Measurements from ENCODE around the gene GPATCH1. TPM values are rescaled to one million over a fixed set of nuclear protein-coding genes. Genes with fewer than 3 reads are reported as not detected.

GPATCH1 gene
- total and polyA plus RNA-seq, 10 of the 15 experiments (the other 5 are each of a cell fraction or from before 2014, with no cell fraction given): 4.5 to 9.6 (median 7.2) TPM

GRCh38 chr19:33108161-33108560, 27.2 kb downstream of the GPATCH1 start:
- intact Hi-C loops (cut with micrococcal nuclease; ENCODE audit: unreplicated experiment) (no loop called here), in situ Hi-C loops (cut with MboI) (no loop called here)
- FAIRE-seq (no peak), DNase-seq (ENCODE audit: low read depth, low spot score) (no peak), ATAC-seq (no peak)
- no peak overlapping the region for H3K9ac ChIP-seq (ENCODE audit: control insufficient read depth, insufficient read depth, low read length)
- ChIA-PET SMC1A (ENCODE audit: uncharacterized antibody, unreplicated experiment) (no interaction called here), POLR2A (no interaction called here), RAD21 (ENCODE audit: unreplicated experiment) (no interaction called here), CTCF (no interaction called here)
- TF ChIP-seq CREB1 (IDR thresholded peaks at IDR 0.05; ENCODE audit: low read depth) (no peak), SRF (IDR thresholded peaks at IDR 0.05; ENCODE audit: low read depth in 2 of 2, low read length in 2 of 2) (no peak), NR2F1 (conservative IDR thresholded peaks at IDR 0.05) (no peak), ZBTB33 (IDR thresholded peaks at IDR 0.05) (no peak), TAF1 (IDR thresholded peaks at IDR 0.05; ENCODE audit: borderline replicate concordance, low read depth, low read length) (no peak), SP1 (IDR thresholded peaks at IDR 0.05; ENCODE audit: low read depth, low read length) (no peak), GABPA (IDR thresholded peaks at IDR 0.05; ENCODE audit: low read depth) (no peak), ELK1 (IDR thresholded peaks at IDR 0.05; ENCODE audit: low read depth, low read length) (no peak)
- no peak overlapping the region for H3K4me2 ChIP-seq (ENCODE audit: control insufficient read depth, insufficient read depth)
- H4K20me1 ChIP-seq (ENCODE audit: control insufficient read depth, insufficient read depth): no peaks in the 10 kb centered on the region
- H2AFZ ChIP-seq (ENCODE audit: control insufficient read depth, low read depth, low read length): no peak overlapping the region
- peaks cover 4 to 13% of the 10 kb centered on the region in 2 experiments for H3K36me3 ChIP-seq (ENCODE audit: control insufficient read depth in 2 of 2, insufficient read depth in 2 of 2, low read length in 1 of 2)
- WGBS (ENCODE audit: insufficient coverage, insufficient replicate concordance, low lambda C conversion rate, missing lambda C conversion rate): 88% methylated on average over 10 of the region's 10 CpGs
- H3K9me3 ChIP-seq (replicated peaks; ENCODE audit: control insufficient read depth, insufficient read depth, low read length): no peaks in the 10 kb centered on the region
- no peak overlapping the region for H3K27ac ChIP-seq (ENCODE audit: control insufficient read depth, insufficient read depth)
- no peaks in the 10 kb centered on the region for H3K27me3 ChIP-seq (replicated peaks in 1 of 2; ENCODE audit: control insufficient read depth in 2 of 2, insufficient read depth in 2 of 2, low read length in 1 of 2)
- H3K4me3 ChIP-seq: no peak overlapping the region
- no peaks in the 10 kb centered on the region for H3K4me1 ChIP-seq (ENCODE audit: control insufficient read depth, insufficient read depth, low read length)
- H3K79me2 ChIP-seq (ENCODE audit: control insufficient read depth, insufficient read depth, low read length): no peaks in the 10 kb centered on the region
- no TSS peak for BruUV-seq (replicated peaks)
